ENCODE results near the gene AMZ2. TPM values are rescaled to one million over a fixed set of nuclear protein-coding genes. Genes with fewer than 3 reads are reported as not detected.
"Not testable (repeated sequence)": the region's sequence is repeated elsewhere in the genome, so short reads cannot be mapped to it uniquely, and the experiment has no call there.

AMZ2 gene
- polyA plus RNA-seq, 1 donor (not counting 4 experiments of a cell fraction or from before 2014, with no cell fraction given), result 123 TPM

DNA sequence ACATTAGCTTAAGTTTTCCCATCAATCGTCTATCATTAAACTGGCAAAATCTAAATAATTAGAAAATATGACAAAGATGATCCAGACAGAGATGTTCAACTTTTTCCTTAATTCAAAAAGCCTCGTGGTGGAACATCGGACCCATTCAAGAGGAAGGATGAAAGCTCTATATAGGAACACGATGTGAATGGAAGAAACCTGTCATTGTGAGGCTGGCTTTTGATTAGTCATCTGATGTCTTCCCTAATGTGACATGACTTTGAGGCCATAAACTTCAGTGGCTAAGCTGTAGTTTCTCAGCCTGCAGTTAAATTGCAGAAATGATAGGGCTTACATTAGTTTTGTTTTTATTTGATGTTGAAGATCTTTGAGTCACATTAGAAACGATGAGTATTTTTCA lies 1.0 kb downstream of the AMZ2 start:
- Histone ChIP-seq H3K9me1 (ENCODE audit: control insufficient read depth, extremely low read depth, insufficient read depth, low read length) (no peaks in the 10 kb centered on the region), H3K9me3 (ENCODE audit: control insufficient read depth, low read depth, low read length) (no peaks in the 10 kb centered on the region), H3K79me2 (ENCODE audit: control insufficient read depth, insufficient read depth, low read length) (peaks cover 5% of the 10 kb centered on the region), H3K4me3 (ENCODE audit: control insufficient read depth in 2 of 3, extremely low read depth in 1 of 3, insufficient read depth in 2 of 3, low read depth in 1 of 3, low read length in 3 of 3) (peak overlapping the region; percentile 74 to 90 (median 87)), H3K9ac (ENCODE audit: control insufficient read depth, extremely low read depth, insufficient read depth, low read length) (peak overlapping the region; percentile 96), H2AFZ (ENCODE audit: control insufficient read depth, low read length) (no peak overlapping the region), H3K27ac (ENCODE audit: control insufficient read depth, insufficient read depth, low read length) (peak overlapping the region; percentile 96), H4K20me1 (ENCODE audit: control insufficient read depth, extremely low read depth, insufficient read depth, low read length) (no peaks in the 10 kb centered on the region), H3K36me3 (ENCODE audit: control insufficient read depth in 2 of 2, extremely low read depth in 1 of 2, insufficient read depth in 2 of 2, low read length in 2 of 2) (peaks cover 1 to 3% of the 10 kb centered on the region in 2 experiments), H3K4me1 (ENCODE audit: control insufficient read depth, extremely low read depth, insufficient read depth, low read length) (peaks cover 8% of the 10 kb centered on the region), H3K27me3 (ENCODE audit: control insufficient read depth, extremely low read depth, insufficient read depth, low read length) (no peaks in the 10 kb centered on the region), H3K4me2 (ENCODE audit: control insufficient read depth, extremely low read depth, insufficient read depth, low read depth, low read length) (peak overlapping the region; percentile 91)
- DNase-seq (ENCODE audit: low read depth, low spot score), result no peak
- FAIRE-seq, result no peak
- TF ChIP-seq CTCF (optimal IDR thresholded peaks at IDR 0.05 in 1 of 3, IDR thresholded peaks at IDR 0.05 in 1 of 3, conservative IDR thresholded peaks at IDR 0.05 in 1 of 3; ENCODE audit: extremely low read depth in 1 of 3, insufficient read depth in 2 of 3, low read length in 3 of 3) (no peak), EZH2 (IDR thresholded peaks at IDR 0.05; ENCODE audit: low read length) (no peak)
- dilution Hi-C loops (cut with MboI; ENCODE audit: extremely low pct_ligation_motif_present, low sequenced_read_pairs), result no loop called here

GRCh38 chr17:68249354-68249765 lies 1.5 kb downstream of the AMZ2 start:
- dilution Hi-C loops (cut with MboI; ENCODE audit: extremely low pct_ligation_motif_present, low sequenced_read_pairs), result no loop called here
- H3K27ac ChIP-seq (ENCODE audit: control insufficient read depth, insufficient read depth, low read length), result no peak overlapping the region
- peaks cover 4 to 7% of the 10 kb centered on the region in 2 experiments for H3K36me3 ChIP-seq (ENCODE audit: control insufficient read depth in 2 of 2, extremely low read depth in 1 of 2, insufficient read depth in 2 of 2, low read length in 2 of 2)
- H3K4me2 ChIP-seq (ENCODE audit: control insufficient read depth, extremely low read depth, insufficient read depth, low read depth, low read length), result peak overlapping the region; percentile 91
- peaks cover 5% of the 10 kb centered on the region for H3K79me2 ChIP-seq (ENCODE audit: control insufficient read depth, insufficient read depth, low read length)
- FAIRE-seq (no peak), DNase-seq (ENCODE audit: low read depth, low spot score) (no peak)
- no peak overlapping the region for H2AFZ ChIP-seq (ENCODE audit: control insufficient read depth, low read length)
- H3K4me3 ChIP-seq (ENCODE audit: control insufficient read depth in 2 of 3, extremely low read depth in 1 of 3, insufficient read depth in 2 of 3, low read depth in 1 of 3, low read length in 3 of 3), result no peak overlapping the region
- H3K4me1 ChIP-seq (ENCODE audit: control insufficient read depth, extremely low read depth, insufficient read depth, low read length), result peaks cover 8% of the 10 kb centered on the region
- H3K9me1 ChIP-seq (ENCODE audit: control insufficient read depth, extremely low read depth, insufficient read depth, low read length), result no peaks in the 10 kb centered on the region
- no peak overlapping the region for H3K9ac ChIP-seq (ENCODE audit: control insufficient read depth, extremely low read depth, insufficient read depth, low read length)
- TF ChIP-seq CTCF (optimal IDR thresholded peaks at IDR 0.05 in 1 of 3, IDR thresholded peaks at IDR 0.05 in 1 of 3, conservative IDR thresholded peaks at IDR 0.05 in 1 of 3; ENCODE audit: extremely low read depth in 1 of 3, insufficient read depth in 2 of 3, low read length in 3 of 3), result no peak
- no peak for TF ChIP-seq EZH2 (IDR thresholded peaks at IDR 0.05; ENCODE audit: low read length)
- H4K20me1 ChIP-seq (ENCODE audit: control insufficient read depth, extremely low read depth, insufficient read depth, low read length), result no peaks in the 10 kb centered on the region
- H3K27me3 ChIP-seq (ENCODE audit: control insufficient read depth, extremely low read depth, insufficient read depth, low read length), result no peaks in the 10 kb centered on the region
- no peaks in the 10 kb centered on the region for H3K9me3 ChIP-seq (ENCODE audit: control insufficient read depth, low read depth, low read length)

- H3K79me2 ChIP-seq (ENCODE audit: control insufficient read depth, insufficient read depth, low read length); H3K4me2 ChIP-seq (ENCODE audit: control insufficient read depth, extremely low read depth, insufficient read depth, low read depth, low read length); H3K4me1 ChIP-seq (ENCODE audit: control insufficient read depth, extremely low read depth, insufficient read depth, low read length); dilution Hi-C loops (cut with MboI; ENCODE audit: extremely low pct_ligation_motif_present, low sequenced_read_pairs); H3K9me3 ChIP-seq (ENCODE audit: control insufficient read depth, low read depth, low read length); H3K4me3 ChIP-seq (ENCODE audit: control insufficient read depth in 2 of 3, extremely low read depth in 1 of 3, insufficient read depth in 2 of 3, low read depth in 1 of 3, low read length in 3 of 3); H4K20me1 ChIP-seq (ENCODE audit: control insufficient read depth, extremely low read depth, insufficient read depth, low read length); H3K27me3 ChIP-seq (ENCODE audit: control insufficient read depth, extremely low read depth, insufficient read depth, low read length); DNase-seq (ENCODE audit: low read depth, low spot score); H3K27ac ChIP-seq (ENCODE audit: control insufficient read depth, insufficient read depth, low read length); H3K9ac ChIP-seq (ENCODE audit: control insufficient read depth, extremely low read depth, insufficient read depth, low read length); FAIRE-seq; H3K9me1 ChIP-seq (ENCODE audit: control insufficient read depth, extremely low read depth, insufficient read depth, low read length); H2AFZ ChIP-seq (ENCODE audit: control insufficient read depth, low read length): not testable (repeated sequence)
- peaks cover 7 to 14% of the 10 kb centered on the region in 2 experiments for H3K36me3 ChIP-seq (ENCODE audit: control insufficient read depth in 2 of 2, extremely low read depth in 1 of 2, insufficient read depth in 2 of 2, low read length in 2 of 2)
Observed at GRCh38 chr17:68253426-68253825, 5.6 kb downstream of the AMZ2 start.
